ENCODE measurements around the gene TTC23L.

Gene TTC23L

GRCh38 chr5:34928267-34928666 is 89.3 kb downstream of the TTC23L start:
- peaks cover 33% of the 10 kb centered on the region for H3K36me3 Mint-ChIP-seq (ENCODE audit: low read depth)
- no peak overlapping the region for H3K4me3 Mint-ChIP-seq
- no peak overlapping the region for H3K27ac Mint-ChIP-seq

GRCh38 chr5:34929134-34929719 is 90.3 kb downstream of the TTC23L start, which contains the start of gene DNAJC21:
Gene DNAJC21 (plus strand): TSS chr5:34929559. CDS start chr5:34929820, 261 bp downstream.
- H3K4me3 Mint-ChIP-seq: peak within 1 kb of the TSS; percentile 97
- H3K27ac Mint-ChIP-seq: peak within 1 kb of the TSS; percentile 96
- no peaks in the 10 kb centered on the region for H3K9me3 Mint-ChIP-seq
- H3K4me1 Mint-ChIP-seq (ENCODE audit: low read depth): peaks cover 36% of the 10 kb centered on the region
- no peaks in the 10 kb centered on the region for H3K27me3 Mint-ChIP-seq (ENCODE audit: low read depth)
- DNase-seq (ENCODE audit: low spot score): peak; percentile 98
- peaks cover 31% of the 10 kb centered on the region for H3K36me3 Mint-ChIP-seq (ENCODE audit: low read depth)

More at GRCh38 chr5:34928267-34928666, 89.3 kb downstream of the TTC23L start:
- Mint-ChIP-seq H3K9me3 (no peaks in the 10 kb centered on the region), H3K27me3 (ENCODE audit: low read depth) (no peaks in the 10 kb centered on the region), H3K4me1 (ENCODE audit: low read depth) (peaks cover 39% of the 10 kb centered on the region)
- DNase-seq (ENCODE audit: low spot score): no peak

DNA sequence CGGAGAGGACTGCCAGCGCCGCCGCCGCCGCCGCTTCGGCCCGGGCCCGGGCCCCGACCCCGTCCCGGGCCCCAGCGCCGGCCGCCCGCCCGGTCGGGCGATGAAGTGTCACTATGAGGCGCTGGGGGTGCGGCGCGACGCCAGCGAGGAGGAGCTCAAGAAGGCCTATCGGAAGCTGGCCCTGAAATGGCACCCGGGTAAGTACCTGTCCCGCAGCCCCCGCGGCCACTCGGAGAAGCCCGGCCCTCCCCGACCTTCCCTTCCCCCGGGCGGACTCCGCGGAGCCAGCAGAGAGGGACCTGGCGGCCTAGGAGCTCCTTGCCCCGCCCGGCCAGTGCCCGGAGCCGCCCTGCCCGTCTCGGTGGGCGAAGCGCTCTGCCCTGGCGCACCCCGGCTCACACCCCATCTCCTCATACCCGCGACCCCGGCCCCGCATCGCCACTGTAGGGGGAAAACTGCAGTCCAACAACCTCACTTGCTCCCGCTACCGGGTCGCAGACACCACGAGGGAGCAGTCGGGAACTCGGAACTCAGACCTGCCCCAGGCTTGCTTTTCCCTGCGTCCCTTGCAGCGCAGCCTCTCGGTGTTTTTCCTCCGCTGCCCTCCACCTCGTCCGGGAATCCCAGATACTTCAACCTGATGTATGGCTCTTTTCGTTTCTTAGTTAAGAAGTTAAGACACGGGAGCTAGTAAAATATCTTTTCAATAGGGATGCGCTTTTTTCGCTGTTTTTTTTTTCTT is 90.9 kb downstream of the TTC23L start:
- Mint-ChIP-seq H3K27ac (peak overlapping the region; percentile 96), H3K4me3 (peak overlapping the region; percentile 97), H3K27me3 (ENCODE audit: low read depth) (no peaks in the 10 kb centered on the region), H3K4me1 (ENCODE audit: low read depth) (peaks cover 33% of the 10 kb centered on the region), H3K36me3 (ENCODE audit: low read depth) (peaks cover 27% of the 10 kb centered on the region), H3K9me3 (no peaks in the 10 kb centered on the region)
- peak; percentile 85 for DNase-seq (ENCODE audit: low spot score)

GRCh38 chr5:34930462-34930844 is 91.5 kb downstream of the TTC23L start:
- H3K36me3 Mint-ChIP-seq (ENCODE audit: low read depth): peaks cover 27% of the 10 kb centered on the region

DNA sequence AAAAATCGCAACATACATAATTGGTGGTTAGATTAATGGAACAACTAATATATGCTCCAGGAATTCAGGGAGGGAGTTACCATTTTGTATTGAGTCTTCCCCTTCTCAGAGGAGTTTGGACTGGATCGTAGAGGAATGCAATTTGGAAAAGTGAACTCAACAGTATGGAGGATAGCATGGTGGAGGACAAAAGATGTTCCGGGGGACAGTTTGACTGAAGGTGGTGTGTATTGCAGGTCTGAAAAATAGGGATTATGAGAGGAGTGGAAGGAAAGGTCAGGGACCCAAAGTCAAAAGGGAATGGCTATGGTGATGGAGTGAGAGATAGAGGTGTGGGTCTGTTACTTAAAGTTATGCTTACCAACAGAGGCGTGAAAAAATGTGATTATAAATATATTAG is 91.9 kb downstream of the TTC23L start:
- H3K27me3 Mint-ChIP-seq (ENCODE audit: low read depth): no peaks in the 10 kb centered on the region
- H3K36me3 Mint-ChIP-seq (ENCODE audit: low read depth): peaks cover 28% of the 10 kb centered on the region
- no peak for DNase-seq (ENCODE audit: low spot score)
- peak overlapping the region; percentile 97 for H3K4me3 Mint-ChIP-seq
- peak overlapping the region; percentile 96 for H3K27ac Mint-ChIP-seq
- H3K9me3 Mint-ChIP-seq: no peaks in the 10 kb centered on the region
- peaks cover 33% of the 10 kb centered on the region for H3K4me1 Mint-ChIP-seq (ENCODE audit: low read depth)

More at GRCh38 chr5:34930462-34930844, 91.5 kb downstream of the TTC23L start:
- Mint-ChIP-seq H3K4me1 (ENCODE audit: low read depth) (peaks cover 33% of the 10 kb centered on the region), H3K27ac (peak overlapping the region; percentile 96), H3K4me3 (peak overlapping the region; percentile 97), H3K9me3 (no peaks in the 10 kb centered on the region), H3K27me3 (ENCODE audit: low read depth) (no peaks in the 10 kb centered on the region)
- no peak for DNase-seq (ENCODE audit: low spot score)

DNA sequence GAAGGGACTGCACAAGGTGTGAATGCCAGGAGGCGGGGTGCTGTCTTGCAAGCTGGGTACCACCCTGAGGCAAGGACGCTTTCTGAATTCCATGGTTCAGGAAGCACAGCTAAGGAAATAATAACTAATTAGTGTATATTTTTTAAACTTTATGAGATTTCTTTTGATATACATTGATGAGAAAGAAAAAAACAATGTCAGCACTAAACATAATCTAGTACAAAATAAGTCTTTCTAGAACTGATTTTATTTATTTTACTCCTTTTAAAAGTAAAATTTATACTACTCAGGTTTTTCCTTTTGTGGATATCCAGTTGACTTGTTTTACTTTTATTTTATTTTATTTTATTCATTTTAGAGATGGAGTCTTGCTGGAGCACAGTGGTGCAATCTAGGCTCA is 94.0 kb downstream of the TTC23L start:
- Mint-ChIP-seq H3K27ac (no peak overlapping the region), H3K4me1 (ENCODE audit: low read depth) (peaks cover 33% of the 10 kb centered on the region), H3K36me3 (ENCODE audit: low read depth) (peaks cover 29% of the 10 kb centered on the region), H3K27me3 (ENCODE audit: low read depth) (no peaks in the 10 kb centered on the region), H3K9me3 (no peaks in the 10 kb centered on the region), H3K4me3 (no peak overlapping the region)
- no peak for DNase-seq (ENCODE audit: low spot score)

DNA sequence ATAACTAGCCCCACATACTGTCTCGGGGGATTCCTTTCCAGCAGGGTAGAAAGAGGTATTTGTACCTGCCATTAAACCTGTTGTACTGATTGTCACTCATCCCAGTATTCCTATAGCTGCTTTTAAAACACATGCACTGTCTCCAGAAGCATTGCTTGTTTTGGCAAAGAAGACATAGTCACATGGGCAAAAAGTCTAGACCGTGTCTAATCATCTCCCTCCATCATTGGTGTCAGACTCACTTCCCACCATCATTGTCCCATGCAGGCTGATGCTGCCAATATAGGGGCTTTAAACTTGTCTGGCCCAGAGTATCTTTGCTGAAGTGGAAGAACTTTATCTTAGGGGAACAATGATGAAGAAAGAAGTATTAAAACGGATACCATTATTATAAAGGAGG is 103.0 kb downstream of the TTC23L start:
- H3K9me3 Mint-ChIP-seq: no peaks in the 10 kb centered on the region
- no peaks in the 10 kb centered on the region for H3K27me3 Mint-ChIP-seq (ENCODE audit: low read depth)
- DNase-seq (ENCODE audit: low spot score): no peak
- peaks cover 44% of the 10 kb centered on the region for H3K36me3 Mint-ChIP-seq (ENCODE audit: low read depth)
- no peak overlapping the region for H3K27ac Mint-ChIP-seq
- H3K4me1 Mint-ChIP-seq (ENCODE audit: low read depth): no peaks in the 10 kb centered on the region
- H3K4me3 Mint-ChIP-seq: no peak overlapping the region

- Mint-ChIP-seq H3K27ac (no peak overlapping the region), H3K9me3 (no peaks in the 10 kb centered on the region), H3K27me3 (ENCODE audit: low read depth) (no peaks in the 10 kb centered on the region), H3K4me1 (ENCODE audit: low read depth) (no peaks in the 10 kb centered on the region), H3K4me3 (no peak overlapping the region), H3K36me3 (ENCODE audit: low read depth) (peaks cover 37% of the 10 kb centered on the region)
- no peak for DNase-seq (ENCODE audit: low spot score)
Measured at GRCh38 chr5:34944044-34944443, 105.1 kb downstream of the TTC23L start.

DNA sequence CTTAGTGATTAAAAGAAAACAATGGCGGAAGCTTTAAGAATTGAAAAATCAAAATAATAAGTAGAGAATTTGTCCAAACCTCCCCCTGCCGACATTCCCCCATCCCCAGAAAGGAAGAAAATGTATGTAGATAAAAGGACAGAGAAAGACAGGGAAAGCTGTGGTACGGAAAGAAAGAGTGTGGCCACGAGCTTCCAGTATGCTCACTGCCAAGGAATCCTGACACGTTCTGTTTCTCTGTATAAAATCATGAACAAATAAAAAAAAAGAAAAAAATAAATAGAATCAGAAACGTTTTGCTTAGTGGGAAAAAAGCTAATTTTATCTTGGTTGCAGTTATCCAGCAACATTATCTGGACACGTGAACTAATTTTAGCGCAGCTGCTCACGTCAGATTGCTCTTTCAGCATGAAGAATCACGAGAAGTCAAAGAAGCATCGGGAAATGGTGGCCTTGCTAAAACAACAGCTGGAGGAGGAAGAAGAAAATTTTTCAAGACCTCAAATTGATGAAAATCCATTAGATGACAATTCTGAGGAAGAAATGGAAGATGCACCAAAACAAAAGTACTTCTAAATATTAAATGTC is 105.6 kb downstream of the TTC23L start:
- DNase-seq (ENCODE audit: low spot score): no peak
- Mint-ChIP-seq H3K4me3 (no peak overlapping the region), H3K9me3 (no peaks in the 10 kb centered on the region), H3K27me3 (ENCODE audit: low read depth) (no peaks in the 10 kb centered on the region), H3K27ac (no peak overlapping the region), H3K36me3 (ENCODE audit: low read depth) (peaks cover 38% of the 10 kb centered on the region), H3K4me1 (ENCODE audit: low read depth) (no peaks in the 10 kb centered on the region)
